Suppressor macrophage treated with lipopolysaccharide for 1 hour (primary cell): ENCODE measurements around the gene SNRNP200.

Source experiments
- DNase-seq, 3 donors: peaks; one replicate each; pipeline ENCODE4 v3.0.0-alpha.2; 2020 to 2022

Gene SNRNP200

GRCh38 chr2:96273763-96274162 lies 31.6 kb downstream of the SNRNP200 start:
- DNase-seq, result no peak

DNA sequence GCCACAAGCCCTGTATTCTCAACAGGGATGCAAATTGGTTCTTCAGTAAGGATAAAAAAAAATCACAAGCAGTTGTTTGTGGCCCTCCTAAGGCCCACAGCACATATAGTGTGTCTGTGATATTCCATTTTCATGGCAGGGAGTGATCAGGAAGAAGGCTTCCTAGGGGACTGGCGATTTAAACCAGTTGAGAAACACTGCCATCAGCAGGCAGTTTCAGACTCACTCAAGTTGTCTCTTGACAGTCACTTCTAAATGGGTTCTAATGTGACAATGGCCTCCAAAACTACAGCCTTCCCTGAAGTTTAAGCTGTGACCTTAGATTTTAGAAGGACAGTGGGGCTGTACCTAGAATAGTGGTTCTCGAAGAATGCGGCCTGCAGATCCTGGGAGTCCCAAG lies 33.4 kb downstream of the SNRNP200 start:
- DNase-seq, result no peak

DNA sequence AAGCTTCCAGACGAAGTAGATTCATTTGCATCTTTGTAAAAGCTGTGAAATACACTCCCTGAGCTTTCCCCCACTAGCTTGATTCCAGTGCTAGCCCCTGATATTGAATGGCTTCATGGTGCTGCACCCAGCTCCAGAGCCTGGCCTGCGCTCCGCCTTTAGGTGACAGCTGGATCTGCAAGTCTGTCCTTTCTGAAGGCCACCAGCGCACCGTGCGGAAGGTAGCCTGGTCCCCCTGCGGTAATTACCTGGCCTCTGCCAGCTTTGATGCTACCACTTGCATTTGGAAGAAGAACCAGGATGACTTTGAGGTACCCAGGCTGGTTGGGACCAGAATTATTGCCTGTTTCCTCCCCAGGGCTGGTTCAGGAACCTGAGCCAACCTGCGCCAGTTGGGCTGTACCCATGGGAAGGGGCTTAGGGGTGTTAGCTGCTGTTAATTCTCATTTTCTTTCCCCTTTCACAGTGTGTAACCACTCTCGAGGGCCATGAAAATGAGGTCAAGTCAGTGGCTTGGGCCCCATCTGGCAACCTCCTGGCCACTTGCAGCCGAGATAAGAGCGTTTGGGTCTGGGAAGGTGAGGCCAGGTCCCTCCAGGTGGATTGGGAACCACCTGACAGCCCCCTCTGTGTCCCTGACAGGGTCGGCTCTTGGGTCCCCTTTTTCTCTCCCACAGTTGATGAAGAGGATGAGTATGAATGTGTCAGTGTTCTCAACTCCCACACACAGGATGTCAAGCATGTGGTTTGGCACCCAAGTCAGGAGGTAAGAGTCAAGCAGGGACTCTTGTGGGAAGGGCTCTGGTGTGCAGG lies 38.0 kb downstream of the SNRNP200 start:
- DNase-seq, result peak; percentile 57 to 71 (median 67)

DNA sequence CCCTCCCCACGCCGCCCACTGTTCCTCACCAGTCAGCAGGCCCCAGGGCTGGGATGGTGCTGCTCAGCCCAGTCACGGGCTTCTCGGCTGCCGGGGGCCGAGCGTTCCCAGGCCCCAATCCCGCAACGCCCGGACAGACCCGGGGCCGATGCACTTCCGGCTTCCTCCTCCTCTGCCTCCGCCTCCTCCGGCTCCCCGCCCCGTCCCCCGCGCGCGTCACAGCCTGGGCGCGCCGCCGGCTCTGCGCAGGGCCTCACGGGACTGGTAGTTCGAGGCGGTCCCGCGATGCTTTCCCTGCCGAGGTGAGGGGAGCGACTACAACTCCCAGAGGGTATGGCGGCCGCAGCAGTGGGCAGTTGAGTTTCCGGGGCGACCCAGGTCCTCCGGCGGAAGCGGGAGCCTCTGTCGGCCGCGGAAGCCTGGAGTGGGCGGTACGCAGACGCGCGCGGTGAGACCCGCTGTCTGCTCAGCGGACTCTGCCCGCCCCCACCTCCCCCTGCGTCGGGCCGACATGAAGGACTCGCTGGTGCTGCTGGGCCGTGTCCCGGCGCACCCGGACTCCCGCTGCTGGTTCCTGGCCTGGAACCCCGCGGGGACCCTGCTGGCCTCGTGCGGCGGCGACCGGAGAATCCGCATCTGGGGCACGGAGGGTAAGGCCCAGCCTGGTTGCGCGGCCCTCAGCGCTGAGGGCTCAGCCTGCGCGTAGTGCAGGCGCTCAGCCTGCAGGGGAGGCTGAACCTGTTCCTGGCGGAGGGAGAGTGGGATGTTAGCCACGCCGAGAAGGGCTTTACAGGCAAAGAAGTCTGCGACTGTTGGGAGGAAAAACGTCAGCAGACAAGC lies 39.3 kb downstream of the SNRNP200 start, which contains the start of the genes CIAO1 and TMEM127:
Gene CIAO1 (plus strand): TSS at position 386 of the 840 bp plus-strand sequence. CDS start 126 bp downstream, at position 512.
Gene TMEM127 (minus strand): TSS at position 158 of the 840 bp plus-strand sequence. CDS start 616 bp downstream, outside the sequence.
- peak; percentile 99 for DNase-seq

DNA sequence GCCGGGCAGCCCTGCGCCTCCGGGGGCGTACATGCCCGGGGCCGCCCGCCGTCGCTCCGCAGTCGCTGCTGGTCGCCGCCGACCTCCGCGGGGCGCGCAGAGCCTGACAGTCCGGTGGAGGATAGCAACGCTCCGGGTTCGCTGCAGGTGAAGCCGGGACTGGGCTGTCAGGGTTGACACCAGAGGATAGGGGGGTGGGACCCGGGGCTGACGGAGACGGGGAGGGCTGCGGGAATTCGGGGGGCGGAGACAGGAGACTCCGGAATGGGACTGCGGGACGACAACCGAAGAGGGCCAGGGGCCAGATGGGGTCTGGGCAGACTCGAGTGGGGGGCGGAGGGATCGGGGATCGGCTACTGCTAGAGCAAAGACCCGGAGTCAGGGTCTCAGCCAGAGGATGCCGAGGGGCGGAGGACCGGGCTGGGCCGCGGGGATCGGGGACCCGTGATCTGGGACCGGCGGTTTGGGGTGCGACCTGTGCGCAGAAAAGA lies 40.0 kb downstream of the SNRNP200 start:
- DNase-seq, result peak; percentile 33 to 57 (median 34)

- DNase-seq, result peak; percentile 46 to 60 (median 57)
These were observed 40.5 kb downstream of the SNRNP200 start for GRCh38 chr2:96264656-96265348.

- no peak for DNase-seq
These were observed 41.3 kb downstream of the SNRNP200 start for GRCh38 chr2:96264086-96264485.

DNA sequence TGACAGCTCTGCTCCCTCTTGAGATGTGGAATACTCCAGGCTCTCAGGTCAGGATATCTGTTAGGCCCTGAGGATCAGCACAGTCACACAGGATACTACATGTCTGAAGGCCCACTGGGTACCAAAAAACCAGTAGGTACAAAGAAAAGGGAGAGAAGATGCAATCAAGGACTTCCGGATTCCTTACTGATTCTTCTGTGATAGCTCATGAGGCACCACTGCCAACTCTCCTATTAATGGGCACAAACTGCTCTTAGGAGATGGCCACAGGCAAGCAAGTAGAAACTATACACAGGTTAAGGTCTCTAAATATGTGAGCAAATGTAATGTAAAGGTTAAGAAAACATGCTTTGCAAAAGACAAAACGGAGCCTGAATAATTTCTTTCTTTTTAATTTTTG lies 43.0 kb downstream of the SNRNP200 start:
- no peak for DNase-seq

DNA sequence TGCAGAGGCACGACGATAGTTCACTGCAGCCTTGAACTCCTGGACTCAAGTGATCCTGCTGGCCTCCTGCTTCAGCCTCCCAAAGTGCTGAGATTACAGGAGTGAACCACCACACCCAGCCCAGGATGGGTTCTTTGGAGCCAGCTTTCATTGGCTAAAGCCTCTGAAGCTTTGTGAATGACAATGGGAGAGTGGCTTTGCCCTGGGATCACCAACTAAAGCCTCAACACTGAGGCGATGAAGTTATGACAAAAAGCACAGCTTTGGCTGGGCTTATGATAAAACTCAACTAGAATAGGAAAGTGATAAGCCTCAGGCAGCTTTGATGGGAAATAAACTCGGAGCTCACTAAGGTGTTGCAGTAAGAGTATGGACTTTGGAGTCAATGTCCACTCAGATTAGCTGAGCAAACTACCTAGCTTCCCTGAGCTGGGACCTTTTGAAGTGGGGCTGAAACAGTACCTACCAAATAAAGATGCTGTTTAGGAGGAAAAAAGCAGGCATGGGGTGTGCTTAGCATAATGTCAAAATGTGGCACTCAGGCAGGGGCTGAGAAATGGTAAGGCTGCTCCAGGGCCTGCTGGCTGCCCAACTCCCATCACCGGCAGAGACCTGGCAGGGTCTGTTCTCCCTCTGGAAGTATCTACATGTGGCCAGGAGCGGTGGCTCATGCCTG lies 43.9 kb downstream of the SNRNP200 start:
- DNase-seq, result no peak

DNA sequence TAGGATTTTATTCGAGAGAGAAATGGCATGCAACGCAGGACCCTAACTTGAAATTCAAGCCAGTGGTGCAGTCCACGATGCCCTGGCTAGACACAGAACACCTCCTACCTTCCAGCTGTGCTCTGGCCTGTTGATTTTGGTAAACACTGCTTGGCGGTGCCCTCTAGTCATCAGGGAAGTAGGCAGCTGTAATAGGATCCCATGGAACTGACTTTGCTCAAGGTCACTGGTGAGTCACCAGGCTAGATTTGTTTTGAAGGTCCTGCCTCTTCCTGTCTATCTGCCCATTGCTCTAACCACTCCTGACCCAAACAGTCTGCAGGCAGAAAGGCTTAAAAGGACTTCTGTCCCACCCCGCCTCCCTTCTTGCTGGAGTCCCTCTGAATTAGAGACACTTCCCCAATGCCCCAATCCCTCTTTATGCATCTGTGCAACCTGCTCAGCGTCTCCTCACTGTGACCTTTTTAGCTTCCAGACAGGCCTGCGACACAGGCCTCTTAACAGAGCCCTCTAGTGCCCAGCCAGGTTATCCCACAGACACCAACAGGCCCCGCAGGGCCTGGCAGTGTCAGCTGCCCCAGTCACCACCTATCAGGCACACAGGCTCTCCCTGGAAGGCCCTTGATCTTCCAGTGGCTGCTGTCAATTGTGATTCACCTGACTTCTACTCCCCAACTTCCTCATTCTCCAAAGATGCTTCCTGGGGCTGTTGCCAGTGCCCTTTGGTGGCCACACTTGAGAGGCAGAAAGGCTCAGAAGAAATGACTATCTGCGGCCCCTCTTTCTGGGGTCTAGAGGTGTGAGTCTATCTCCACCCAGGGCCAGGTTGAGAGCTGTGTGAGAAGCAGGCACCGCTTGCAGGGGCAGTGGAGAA lies 44.7 kb downstream of the SNRNP200 start:
- DNase-seq, result peak; percentile 78 to 83 (median 83)

DNA sequence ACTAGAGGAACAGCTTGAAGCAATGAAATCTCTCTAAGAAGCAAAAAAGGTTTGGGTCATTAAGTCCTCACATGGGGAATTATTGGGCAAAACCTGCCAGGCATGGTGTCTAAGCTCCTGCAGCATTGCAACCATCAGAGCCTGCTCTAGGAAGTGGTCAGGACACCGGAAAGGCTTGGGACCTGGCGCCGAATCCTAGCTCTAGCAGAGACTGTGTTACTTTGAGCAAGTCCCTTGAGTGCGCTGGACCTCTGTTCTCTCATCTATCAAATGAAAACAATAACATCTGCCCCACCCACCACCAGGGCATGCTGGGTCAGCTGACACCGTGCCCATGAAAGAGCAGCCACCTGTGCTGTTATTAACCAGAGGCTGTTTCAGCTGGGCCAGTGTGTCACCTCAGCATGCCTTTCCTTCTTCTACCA lies 45.8 kb downstream of the SNRNP200 start:
- DNase-seq, result no peak

DNA sequence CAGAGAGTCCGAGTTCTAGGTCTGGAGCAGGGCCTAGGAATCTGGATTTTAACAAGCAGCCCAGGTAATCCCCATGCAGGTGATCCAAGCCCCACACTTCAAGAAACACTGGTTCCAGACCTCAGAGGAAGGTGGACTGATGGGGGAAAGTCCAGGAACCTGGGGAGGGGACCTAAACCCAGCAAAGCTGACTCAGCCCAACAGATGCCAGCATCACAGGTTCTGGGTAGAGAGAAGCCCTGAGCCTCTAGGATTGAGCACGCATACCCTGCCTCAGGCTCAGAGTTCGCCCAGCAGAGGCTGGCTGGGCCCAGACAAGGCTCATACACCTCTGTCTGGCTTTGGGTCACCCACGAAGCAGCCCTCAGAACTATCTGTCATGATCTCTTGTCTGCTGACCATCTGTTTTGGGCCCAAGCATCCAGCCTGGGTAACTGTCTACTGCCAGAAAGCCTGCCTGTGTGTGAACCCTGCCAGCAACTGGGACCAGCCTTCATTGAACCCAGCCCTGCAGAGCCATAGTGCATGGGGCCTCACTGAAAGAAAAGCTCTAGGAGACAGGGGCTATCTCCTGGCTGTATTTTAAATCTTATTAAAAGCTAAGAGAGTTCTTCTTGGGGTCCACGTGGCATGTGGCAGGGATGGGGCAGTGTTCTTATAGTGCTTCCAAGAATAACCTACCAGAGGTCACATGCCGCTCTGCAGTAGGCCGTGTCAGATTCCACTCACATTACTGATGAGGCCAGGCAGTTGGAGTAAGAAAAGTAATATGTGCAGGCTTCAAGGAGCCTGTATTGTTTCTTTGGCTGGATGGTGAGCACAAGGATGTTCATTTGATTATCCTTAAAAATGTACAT lies 47.0 kb downstream of the SNRNP200 start:
- DNase-seq, result no peak

GRCh38 chr2:96257744-96258143 lies 47.6 kb downstream of the SNRNP200 start:
- DNase-seq, result peak; percentile 76 to 92 (median 86)

- peak in 2 of 3 donors; percentile 59 to 69 for DNase-seq
These were observed 48.7 kb downstream of the SNRNP200 start for GRCh38 chr2:96256611-96257113.

DNA sequence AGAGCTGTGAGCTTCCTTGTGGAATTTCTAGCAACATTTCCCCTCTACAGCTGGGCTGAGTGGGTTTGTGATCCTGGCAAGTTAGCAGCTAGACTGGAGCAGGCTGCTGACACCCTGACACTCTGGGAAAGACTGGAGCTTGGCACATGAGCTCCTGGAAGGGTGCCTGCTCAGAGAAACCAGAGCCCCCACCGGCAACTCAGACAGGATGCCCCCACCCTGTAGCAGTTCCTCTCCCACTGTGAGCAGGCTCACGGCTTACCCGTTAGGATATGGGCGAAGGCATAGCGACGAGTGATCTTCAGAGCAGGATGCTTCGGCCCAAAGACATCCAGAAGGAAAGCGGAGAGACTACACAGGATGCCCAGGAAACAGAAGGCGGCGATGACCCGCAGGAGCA lies 50.8 kb downstream of the SNRNP200 start:
- DNase-seq, result no peak

GRCh38 chr2:96253006-96253405 lies 52.3 kb downstream of the SNRNP200 start:
- DNase-seq, result no peak

GRCh38 chr2:96252526-96252925 lies 52.8 kb downstream of the SNRNP200 start:
- no peak for DNase-seq

- DNase-seq, result peak; percentile 71 to 91 (median 75)
These were observed 53.5 kb downstream of the SNRNP200 start for GRCh38 chr2:96251721-96252292.

DNA sequence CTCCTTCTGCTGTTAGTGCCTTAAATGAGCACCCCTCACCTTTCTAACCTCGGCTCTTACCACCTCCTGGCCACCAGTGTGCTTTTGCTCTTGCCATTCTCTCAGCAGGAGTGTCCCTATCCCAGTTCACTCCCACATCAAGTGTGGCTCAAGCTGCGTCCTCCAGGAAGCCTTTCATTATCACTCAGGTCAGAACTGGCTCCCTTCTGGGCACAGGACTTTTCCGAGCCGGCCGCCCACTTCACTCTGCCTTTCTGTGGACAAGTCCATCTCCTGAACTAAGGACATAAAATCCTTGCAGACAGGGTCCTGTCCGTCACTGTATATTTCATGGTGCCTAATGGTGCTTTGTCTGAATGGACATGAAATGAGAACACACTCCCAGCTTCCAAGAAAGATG lies 55.2 kb downstream of the SNRNP200 start:
- no peak for DNase-seq
